GM13977 (cell line): ENCODE data around the gene ABCB6.

Source experiments
- DNase-seq: peaks from one replicate; pipeline ENCODE4 v3.0.0; 2012; ENCODE audit warnings: low spot score
- in situ Hi-C: fragments of 300-500 bp; cut with MboI; formaldehyde crosslinking; loops from one replicate; pipeline ENCODE4 v1.12.0; 2022; ENCODE audit warnings: low sequenced_read_pairs, low pct_unique_long_range_greater_than_20kb, mixed read lengths, inconsistent platforms; ENCODE audit not compliant: unreplicated experiment
- TF ChIP-seq, protein P1 (sequence below): IDR thresholded peaks from 2 replicates; pipeline ENCODE4 v1.5.1; 2012; ENCODE audit warnings: mild to moderate bottlenecking, control low read depth; ENCODE audit not compliant: insufficient read depth; ENCODE audit errors: extremely low read depth, missing control alignments

The ABCB6 gene

DNA sequence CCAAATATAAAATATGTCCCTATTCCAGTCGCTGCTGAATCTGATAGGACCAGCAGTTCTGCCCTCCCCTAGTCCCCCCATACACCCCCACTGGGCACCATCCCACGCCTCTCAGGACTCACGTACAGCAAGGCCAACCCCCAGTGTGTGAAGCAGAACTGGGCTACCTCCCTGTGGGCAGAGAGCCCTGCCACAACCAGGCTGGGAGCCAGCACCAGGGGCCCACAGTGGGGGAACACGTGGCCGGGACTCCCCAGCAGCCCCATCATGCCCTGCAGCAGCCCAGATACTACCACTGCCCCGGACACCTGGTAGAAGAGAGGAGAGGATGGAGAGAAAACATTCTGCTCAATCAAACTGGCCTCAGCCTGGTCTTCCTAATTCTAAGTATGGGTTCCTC lies 50.2 kb downstream of the ABCB6 start:
- in situ Hi-C loops = no loop called here
- DNase-seq = no peak
- TF ChIP-seq, protein P1, sequence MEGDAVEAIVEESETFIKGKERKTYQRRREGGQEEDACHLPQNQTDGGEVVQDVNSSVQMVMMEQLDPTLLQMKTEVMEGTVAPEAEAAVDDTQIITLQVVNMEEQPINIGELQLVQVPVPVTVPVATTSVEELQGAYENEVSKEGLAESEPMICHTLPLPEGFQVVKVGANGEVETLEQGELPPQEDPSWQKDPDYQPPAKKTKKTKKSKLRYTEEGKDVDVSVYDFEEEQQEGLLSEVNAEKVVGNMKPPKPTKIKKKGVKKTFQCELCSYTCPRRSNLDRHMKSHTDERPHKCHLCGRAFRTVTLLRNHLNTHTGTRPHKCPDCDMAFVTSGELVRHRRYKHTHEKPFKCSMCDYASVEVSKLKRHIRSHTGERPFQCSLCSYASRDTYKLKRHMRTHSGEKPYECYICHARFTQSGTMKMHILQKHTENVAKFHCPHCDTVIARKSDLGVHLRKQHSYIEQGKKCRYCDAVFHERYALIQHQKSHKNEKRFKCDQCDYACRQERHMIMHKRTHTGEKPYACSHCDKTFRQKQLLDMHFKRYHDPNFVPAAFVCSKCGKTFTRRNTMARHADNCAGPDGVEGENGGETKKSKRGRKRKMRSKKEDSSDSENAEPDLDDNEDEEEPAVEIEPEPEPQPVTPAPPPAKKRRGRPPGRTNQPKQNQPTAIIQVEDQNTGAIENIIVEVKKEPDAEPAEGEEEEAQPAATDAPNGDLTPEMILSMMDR = no peak

DNA sequence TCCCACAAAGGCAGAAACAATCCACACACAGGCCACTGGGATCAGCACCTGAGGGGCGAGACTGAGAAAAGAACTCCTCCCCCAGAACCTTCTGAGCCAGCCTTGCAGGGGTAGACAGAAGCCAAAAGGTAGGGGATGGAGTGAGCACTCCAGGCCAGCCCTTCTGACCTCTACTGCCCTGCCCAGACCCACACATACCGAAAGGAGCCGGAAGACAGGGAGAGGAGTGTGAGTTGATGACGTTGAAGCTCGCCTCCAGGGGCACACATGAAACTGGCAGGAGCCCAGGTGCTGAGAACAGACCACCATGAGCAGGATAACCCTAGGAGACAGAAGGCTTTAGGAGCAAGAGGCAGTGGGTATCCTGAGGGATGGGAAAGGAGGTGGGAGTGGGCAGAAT lies 50.8 kb downstream of the ABCB6 start:
- DNase-seq = no peak
- TF ChIP-seq, protein P1 = no peak
- in situ Hi-C loops = no loop called here

DNA sequence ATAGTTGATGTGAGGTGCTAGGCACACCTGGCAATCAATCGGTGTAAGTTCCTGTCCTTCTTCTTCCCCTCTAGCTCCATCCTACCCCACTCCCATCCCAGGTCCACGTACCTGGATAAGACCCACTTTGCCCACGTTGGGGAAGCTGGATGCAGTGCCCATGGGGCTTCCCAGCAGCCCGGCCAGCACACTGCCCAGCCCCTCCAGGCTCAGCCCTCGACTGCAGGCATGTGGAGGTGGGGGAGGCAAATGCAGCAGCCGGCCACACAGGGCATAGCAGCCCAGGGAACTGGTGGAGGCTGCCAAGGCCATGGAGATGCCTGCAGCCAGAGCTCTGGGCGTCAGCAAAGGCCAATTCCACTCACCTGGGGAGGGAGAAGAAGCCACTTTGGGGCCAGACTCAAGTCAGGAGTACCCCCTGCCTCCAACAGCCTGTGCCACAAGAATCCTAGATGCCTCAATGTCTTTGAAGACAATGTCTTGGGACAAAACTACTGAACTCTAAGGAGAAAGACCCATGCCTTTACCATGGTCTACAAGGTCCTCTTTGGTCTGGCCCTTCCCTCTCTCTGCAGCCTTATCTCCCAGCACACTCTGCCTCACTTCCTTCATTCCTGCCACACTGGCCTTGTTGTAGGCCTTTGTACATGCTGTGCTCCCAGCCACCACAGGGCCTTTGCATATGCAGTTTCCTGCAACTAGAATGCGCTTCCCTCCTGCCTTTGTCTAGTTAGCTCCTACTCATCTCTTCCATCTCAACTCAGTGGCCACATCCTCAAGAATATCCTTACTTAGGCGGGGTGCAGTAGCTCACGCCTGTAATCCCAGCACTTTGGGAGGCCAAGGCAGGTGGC lies 53.5 kb downstream of the ABCB6 start:
- TF ChIP-seq, protein P1 = no peak
- no peak for DNase-seq
- in situ Hi-C loops = no loop called here

DNA sequence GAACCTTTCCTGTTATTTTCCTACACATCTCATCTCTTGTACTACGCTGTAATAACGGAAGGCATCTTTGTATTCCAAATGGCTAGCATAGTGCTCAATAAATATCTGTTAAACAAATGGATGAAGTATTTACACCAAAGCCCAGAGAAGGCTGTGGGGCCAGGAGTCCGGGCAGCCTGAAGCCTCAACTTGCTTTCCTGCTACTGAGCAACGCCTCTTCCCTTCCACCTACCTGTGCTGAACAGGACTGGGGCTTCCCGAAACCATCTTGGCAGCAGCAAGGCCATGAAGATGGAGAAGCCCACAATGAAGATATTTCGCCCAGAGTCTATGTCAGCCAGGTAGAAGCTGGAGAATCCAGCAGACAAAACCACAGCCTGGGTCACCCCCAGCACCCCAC lies 55.6 kb downstream of the ABCB6 start:
- in situ Hi-C loops = no loop called here
- DNase-seq = no peak
- TF ChIP-seq, protein P1 = no peak

DNA sequence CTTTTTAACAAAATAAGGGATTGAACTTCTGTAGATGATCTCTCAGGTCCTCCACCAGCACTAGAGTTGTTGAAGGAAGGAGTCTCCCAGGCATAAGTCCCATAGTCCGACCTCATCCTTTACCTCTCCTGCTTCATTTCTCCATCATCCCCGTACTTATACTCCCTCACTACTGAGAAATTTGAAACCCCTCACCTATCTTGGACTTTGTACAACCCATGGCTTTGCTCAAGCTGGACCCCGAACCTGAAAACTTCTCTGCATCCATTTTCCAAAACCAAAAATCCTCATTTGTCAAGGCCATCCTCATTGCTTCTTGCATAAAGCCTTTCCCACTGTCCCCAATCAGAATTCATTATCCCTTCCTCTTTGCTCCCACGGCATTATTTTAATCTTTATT lies 57.7 kb downstream of the ABCB6 start:
- TF ChIP-seq, protein P1 = no peak
- no peak for DNase-seq
- in situ Hi-C loops = no loop called here

DNA sequence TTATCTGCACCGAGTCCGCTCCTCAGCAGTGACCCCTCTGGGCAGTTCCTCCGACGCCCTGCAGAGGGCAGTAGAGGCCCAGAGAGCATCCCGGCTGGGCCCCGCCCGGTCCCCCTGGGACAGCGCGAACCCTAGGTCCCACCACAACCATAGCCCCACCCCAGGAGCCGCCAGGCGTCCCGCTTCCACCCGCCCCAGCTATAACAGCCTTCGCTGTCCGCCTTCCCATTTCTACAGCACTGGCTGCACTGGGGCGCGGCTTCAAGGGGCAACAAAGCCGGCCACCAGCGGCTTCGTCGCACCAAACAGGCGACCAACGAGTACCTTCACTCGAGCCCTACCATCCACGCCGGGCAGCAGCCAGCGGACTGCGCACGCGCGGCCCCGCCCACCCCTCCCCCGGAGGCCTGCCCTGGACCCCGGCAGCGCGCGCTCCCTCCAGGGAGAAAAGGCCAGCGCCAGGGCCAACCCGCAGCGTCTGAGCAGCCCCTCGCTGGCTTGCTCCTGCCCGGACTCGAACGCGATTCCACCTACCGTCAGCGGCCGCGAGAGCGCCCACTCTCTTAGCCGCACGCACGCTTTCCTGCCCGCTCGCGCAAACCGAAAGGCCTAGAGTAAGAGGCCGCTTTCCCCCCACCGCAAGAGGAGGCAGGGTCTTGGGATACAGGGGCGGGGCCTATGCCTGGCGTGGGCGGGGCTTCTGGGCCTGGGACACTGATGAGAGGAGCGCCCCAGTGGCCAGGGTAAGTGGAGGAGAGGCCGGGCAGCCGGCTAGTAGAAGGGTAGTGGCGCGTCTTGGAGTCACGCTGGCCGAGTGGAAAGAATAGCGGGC lies 58.4 kb downstream of the ABCB6 start, which contains the start of gene NHEJ1:
Gene NHEJ1 (minus strand): TSS at position 630 of the 832 bp plus-strand sequence. CDS start 2,453 bp downstream, outside the sequence.
- TF ChIP-seq, protein P1 = peak; percentile 96
- in situ Hi-C loops = no loop called here
- DNase-seq = peak; percentile 96
